Endothelial cell of umbilical vein (primary cell): ENCODE data around the gene CD247. TPM values are rescaled to one million over a fixed set of nuclear protein-coding genes. Genes with fewer than 3 reads are reported as not detected.

Experiments
- BruUV-seq: library from RNA; stranded (reverse); fragments of 400-500 nt; replicated peaks from 2 replicates; lab custom pipeline; 2021; lab: Mats Ljungman, UMichigan
- CTCF ChIA-PET: fragments of 300-600, 350-600 bp; sonication (Branson Sonifier 250); formaldehyde crosslinking; loops from one replicate; lab custom pipeline; 2021; ENCODE audit warnings: antibody characterized with exemption, inconsistent platforms; lab: Charles Lee
- POLR2A ChIA-PET: fragments of 300-600, 350-600 bp; sonication (Branson Sonifier 250); formaldehyde crosslinking; loops from one replicate; lab custom pipeline; 2021; ENCODE audit warnings: antibody characterized with exemption, inconsistent platforms; lab: Charles Lee
- DNase-seq: peaks from one replicate; pipeline ENCODE4 v3.0.0-alpha.2; 2011; ENCODE audit warnings: low read depth, low spot score
- FAIRE-seq: peaks from 2 replicates; lab custom pipeline; 2011; peaks lifted over from hg19 to GRCh38; lab: Jason Lieb, UNC
- H2AFZ ChIP-seq: 2 replicates; pipeline ENCODE4 v1.6.0; 2012; ENCODE audit warnings: low read depth, low read length, control low read depth, inconsistent platforms
- H3K27ac ChIP-seq: 2 replicates; pipeline ENCODE4 v1.5.1; 2011; ENCODE audit warnings: low read depth, mild to moderate bottlenecking, control low read depth, low read length, moderate library complexity; ENCODE audit not compliant: insufficient read depth
- H3K27me3 ChIP-seq, 2 experiments: 2 replicates each; pipeline versions ENCODE4 v1.6.0 to v1.6.1; 2011; ENCODE audit warnings: low read length in 2 of 2, mixed read lengths in 1 of 2; ENCODE audit not compliant: control insufficient read depth in 2 of 2, insufficient read depth in 2 of 2
- H3K36me3 ChIP-seq, 2 experiments: 2 replicates in 1 of 2; 3 replicates in 1 of 2; pipeline ENCODE4 v1.5.1; 2011; ENCODE audit warnings: low read length in 2 of 2, mild to moderate bottlenecking in 1 of 2, moderate library complexity in 1 of 2; ENCODE audit not compliant: control insufficient read depth in 2 of 2, insufficient read depth in 2 of 2; ENCODE audit errors: extremely low read depth in 1 of 2
- H3K4me1 ChIP-seq: 3 replicates; pipeline ENCODE4 v1.5.1; 2011; ENCODE audit warnings: mild to moderate bottlenecking, low read length; ENCODE audit not compliant: control insufficient read depth, insufficient read depth; ENCODE audit errors: extremely low read depth
- H3K4me2 ChIP-seq: 2 replicates; pipeline ENCODE4 v1.6.1; 2011; ENCODE audit warnings: low read length, control low read depth, mixed read lengths; ENCODE audit not compliant: insufficient read depth
- H3K4me3 ChIP-seq, 3 experiments: fragments of 200-600 bp in 1 of 3; sonication (generic), shearing (Covaris generic) in 1 of 3; replicated peaks in 1 of 3; 2 replicates each; pipeline ENCODE4 v1.5.1; 2011 to 2016; ENCODE audit warnings: control low read depth in 3 of 3, low read length in 3 of 3, mild to moderate bottlenecking in 2 of 3, inconsistent platforms in 1 of 3, low read depth in 1 of 3, moderate library complexity in 1 of 3; ENCODE audit not compliant: insufficient read depth in 1 of 3
- H3K79me2 ChIP-seq: 2 replicates; pipeline ENCODE4 v1.6.0; 2012; ENCODE audit warnings: low read length, inconsistent platforms; ENCODE audit not compliant: control insufficient read depth, insufficient read depth
- H3K9ac ChIP-seq: replicated peaks from 2 replicates; pipeline ENCODE3; 2011; ENCODE audit warnings: low read length, control low read depth; ENCODE audit not compliant: insufficient read depth; ENCODE audit errors: extremely low read depth
- H3K9me1 ChIP-seq: replicated peaks from 3 replicates; pipeline ENCODE4 v1.6.0; 2011; ENCODE audit warnings: mild to moderate bottlenecking, low read length; ENCODE audit not compliant: control insufficient read depth, insufficient read depth; ENCODE audit errors: extremely low read depth
- H3K9me3 ChIP-seq: replicated peaks from 2 replicates; pipeline ENCODE4 v1.5.1; 2012; ENCODE audit warnings: low read length, inconsistent platforms; ENCODE audit not compliant: control insufficient read depth, insufficient read depth
- H4K20me1 ChIP-seq: replicated peaks from 2 replicates; pipeline ENCODE3; 2011; ENCODE audit warnings: mild to moderate bottlenecking, low read length; ENCODE audit not compliant: control insufficient read depth, insufficient read depth; ENCODE audit errors: extremely low read depth
- EZH2 ChIP-seq: IDR thresholded peaks from 2 replicates; pipeline ENCODE4 v1.6.1; 2012; ENCODE audit warnings: borderline replicate concordance, low read depth, mild to moderate bottlenecking, moderate library complexity, low read length, inconsistent platforms; ENCODE audit not compliant: severe bottlenecking
- FOS ChIP-seq: IDR thresholded peaks from 2 replicates; pipeline ENCODE4 v1.6.1; 2011; ENCODE audit warnings: mild to moderate bottlenecking, low read length, moderate library complexity, borderline replicate concordance; ENCODE audit not compliant: insufficient read depth
- GATA2 ChIP-seq: IDR thresholded peaks from 2 replicates; pipeline ENCODE4 v1.7.0; 2011; ENCODE audit warnings: low read depth, mild to moderate bottlenecking, moderate library complexity, mixed read lengths, low read length; ENCODE audit not compliant: insufficient read length, insufficient read depth
- JUN ChIP-seq: IDR thresholded peaks from 2 replicates; pipeline ENCODE4 v1.6.1; 2011; ENCODE audit warnings: borderline replicate concordance, low read depth; ENCODE audit not compliant: insufficient read length, insufficient read depth
- MAX ChIP-seq: IDR thresholded peaks from 2 replicates; pipeline ENCODE4 v1.6.1; 2011; ENCODE audit not compliant: insufficient read depth, insufficient read length
- MYC ChIP-seq: IDR thresholded peaks from one replicate; pipeline ENCODE4 v1.6.1; 2011; ENCODE audit warnings: mild to moderate bottlenecking, low read depth, low read length
- POLR2A ChIP-seq: IDR thresholded peaks from 2 replicates; pipeline ENCODE4 v1.6.1; 2012; ENCODE audit warnings: low read depth, mild to moderate bottlenecking, control low read depth, low read length
- POLR2AphosphoS5 ChIP-seq: IDR thresholded peaks from 2 replicates; pipeline ENCODE4 v1.6.1; 2012; ENCODE audit warnings: low read depth, mild to moderate bottlenecking, control low read depth, low read length, moderate library complexity; ENCODE audit not compliant: insufficient read depth
- dilution Hi-C: fragments of 300-500 bp; cut with MboI; formaldehyde crosslinking; loops from one replicate; pipeline ENCODE4 v1.15.0; 2019; ENCODE audit warnings: low sequenced_read_pairs; ENCODE audit not compliant: extremely low pct_ligation_motif_present
- intact Hi-C: fragments of 100-400 bp; cut with micrococcal nuclease; formaldehyde crosslinking; loops from one replicate; pipeline ENCODE4 v1.10.0; 2022
- polyA plus RNA-seq, 4 experiments: library from polyadenylated mRNA; depleted of rRNA in 3 of 4; stranded (reverse) in 3 of 4; unstranded in 1 of 4; fragments of >200 nt; gene quantifications; 2 replicates each; pipeline versions ENCODE4 v1.2.1 to v1.2.3, GENCODE V29; 2011 to 2012; ENCODE audit warnings: missing spikeins in 1 of 4
- total RNA-seq: library from RNA; stranded (reverse); gene quantifications from 2 replicates; pipeline ENCODE4 v1.2.3, GENCODE V29; 2021
- TF ChIP-seq, protein P1 (sequence below), 2 donors: IDR thresholded peaks; 1 replicate in 1 of 2; 2 replicates in 1 of 2; pipeline ENCODE4 v1.5.1; 2011; ENCODE audit warnings: low read length in 2 of 2, mild to moderate bottlenecking in 2 of 2, moderate library complexity in 2 of 2, control low read depth in 1 of 2, inconsistent platforms in 1 of 2, low read depth in 1 of 2; ENCODE audit not compliant: insufficient read depth in 1 of 2; ENCODE audit errors: extremely low read depth in 1 of 2

The CD247 gene
- total and polyA plus RNA-seq, 2 donors (not counting 3 experiments of a cell fraction or from before 2014, with no cell fraction given) = not detected

GRCh38 chr1:167432780-167433179, 85.5 kb downstream of the CD247 start:
- dilution Hi-C loops (no loop called here), intact Hi-C loops (no loop called here)
- Histone ChIP-seq H3K4me1 (no peaks in the 10 kb centered on the region), H3K36me3 (no peaks in the 10 kb centered on the region), H3K27me3 (no peaks in the 10 kb centered on the region), H4K20me1 (no peaks in the 10 kb centered on the region), H3K4me3 (no peak overlapping the region), H3K79me2 (no peaks in the 10 kb centered on the region), H3K9me1 (no peaks in the 10 kb centered on the region), H3K4me2 (no peak overlapping the region), H3K9me3 (no peaks in the 10 kb centered on the region), H3K27ac (no peak overlapping the region), H3K9ac (no peak overlapping the region), H2AFZ (no peak overlapping the region)
- TF ChIP-seq JUN (no peak), EZH2 (no peak), MAX (no peak), MYC (no peak), GATA2 (no peak), POLR2A (no peak)
- ChIA-PET CTCF (interaction anchor here (0.7 to 3.1 kb wide), 2 partner anchors 10 to 165 kb away, joined by 3 to 12 read pairs; no protein-coding TSS in a partner anchor), POLR2A (no interaction called here)
- DNase-seq (no peak), FAIRE-seq (no peak)
- no TSS peak for BruUV-seq

- TF ChIP-seq, protein P1, sequence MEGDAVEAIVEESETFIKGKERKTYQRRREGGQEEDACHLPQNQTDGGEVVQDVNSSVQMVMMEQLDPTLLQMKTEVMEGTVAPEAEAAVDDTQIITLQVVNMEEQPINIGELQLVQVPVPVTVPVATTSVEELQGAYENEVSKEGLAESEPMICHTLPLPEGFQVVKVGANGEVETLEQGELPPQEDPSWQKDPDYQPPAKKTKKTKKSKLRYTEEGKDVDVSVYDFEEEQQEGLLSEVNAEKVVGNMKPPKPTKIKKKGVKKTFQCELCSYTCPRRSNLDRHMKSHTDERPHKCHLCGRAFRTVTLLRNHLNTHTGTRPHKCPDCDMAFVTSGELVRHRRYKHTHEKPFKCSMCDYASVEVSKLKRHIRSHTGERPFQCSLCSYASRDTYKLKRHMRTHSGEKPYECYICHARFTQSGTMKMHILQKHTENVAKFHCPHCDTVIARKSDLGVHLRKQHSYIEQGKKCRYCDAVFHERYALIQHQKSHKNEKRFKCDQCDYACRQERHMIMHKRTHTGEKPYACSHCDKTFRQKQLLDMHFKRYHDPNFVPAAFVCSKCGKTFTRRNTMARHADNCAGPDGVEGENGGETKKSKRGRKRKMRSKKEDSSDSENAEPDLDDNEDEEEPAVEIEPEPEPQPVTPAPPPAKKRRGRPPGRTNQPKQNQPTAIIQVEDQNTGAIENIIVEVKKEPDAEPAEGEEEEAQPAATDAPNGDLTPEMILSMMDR (IDR thresholded peaks at IDR 0.05; ENCODE audit: extremely low read depth in 1 of 2, insufficient read depth in 1 of 2, low read depth in 1 of 2, low read length in 2 of 2) = no peak
- no peak for TF ChIP-seq POLR2AphosphoS5
- TF ChIP-seq MAX = no peak
- TF ChIP-seq FOS = no peak
- no peak for TF ChIP-seq MYC
- no peak for TF ChIP-seq JUN
- TF ChIP-seq GATA2 = no peak
- no peak for TF ChIP-seq POLR2A
- no peak for TF ChIP-seq EZH2
- no peak for DNase-seq
- ChIA-PET POLR2A (no interaction called here), CTCF (interaction anchor here (0.7 to 3.1 kb wide), 3 partner anchors 11 to 164 kb away, joined by 3 to 12 read pairs (median 3); no protein-coding TSS in a partner anchor)
- no peaks in the 10 kb centered on the region for H3K27me3 ChIP-seq
- H3K4me1 ChIP-seq = no peaks in the 10 kb centered on the region
- no peak overlapping the region for H3K4me3 ChIP-seq
- no peaks in the 10 kb centered on the region for H3K79me2 ChIP-seq
- no peaks in the 10 kb centered on the region for H4K20me1 ChIP-seq
- no peaks in the 10 kb centered on the region for H3K36me3 ChIP-seq
- no peak overlapping the region for H3K4me2 ChIP-seq
- H2AFZ ChIP-seq = no peak overlapping the region
- no peak for FAIRE-seq
- intact Hi-C loops = no loop called here
- no TSS peak for BruUV-seq
- no peaks in the 10 kb centered on the region for H3K9me3 ChIP-seq
- dilution Hi-C loops = no loop called here
- H3K9me1 ChIP-seq = no peaks in the 10 kb centered on the region
- no peak overlapping the region for H3K27ac ChIP-seq
- H3K9ac ChIP-seq = no peak overlapping the region
Measured at GRCh38 chr1:167431909-167432650, 86.2 kb downstream of the CD247 start.
